HG03097 (cell line): ENCODE measurements around the gene SLC6A1.

Experiments used
- ATAC-seq: cut with Tn5 transposase; IDR thresholded peaks from one replicate; pipeline ENCODE4 v1.9.1; 2021; ENCODE audit not compliant: unreplicated experiment, low FRiP score

SLC6A1 gene

DNA sequence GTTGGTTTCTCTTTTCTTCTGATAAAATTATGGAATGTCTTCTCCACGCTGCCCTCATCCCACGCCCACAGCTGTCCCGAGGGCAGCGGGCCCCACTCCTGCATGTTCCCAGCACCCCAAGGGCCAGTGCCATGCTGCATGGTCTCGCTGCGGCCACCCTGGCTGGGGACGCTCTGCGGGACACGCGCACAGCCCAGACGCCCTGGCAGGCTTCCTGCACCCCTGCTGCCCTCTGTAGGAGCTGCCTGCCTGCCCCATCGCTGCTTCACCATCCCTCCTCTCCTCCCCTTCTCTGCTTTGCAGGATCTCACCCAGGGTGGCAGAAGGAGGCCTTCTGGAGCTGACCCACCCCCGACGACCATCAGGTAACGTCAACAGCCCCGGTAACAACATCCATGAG is 22.8 kb downstream of the SLC6A1 start:
- ATAC-seq = no peak

DNA sequence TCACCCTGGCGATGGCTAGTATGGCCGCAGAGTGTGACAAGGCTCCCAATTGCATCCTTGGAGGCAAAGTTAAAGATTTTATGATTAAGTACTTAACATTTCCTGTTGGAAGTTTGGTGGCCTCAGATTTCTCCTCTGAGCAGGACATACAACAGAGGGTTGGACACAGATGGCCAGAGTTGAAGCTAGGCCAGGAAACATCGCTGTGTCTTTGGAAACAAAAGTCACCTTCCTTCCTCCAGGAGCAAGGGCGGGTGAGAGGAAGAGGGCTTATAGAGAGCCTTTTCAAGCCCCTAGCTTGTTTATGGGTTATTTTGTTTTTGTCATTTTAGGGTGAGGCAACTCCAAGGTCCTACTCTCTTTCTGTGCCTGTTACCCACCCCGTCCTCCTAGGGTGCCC is 24.2 kb downstream of the SLC6A1 start:
- ATAC-seq = no peak

DNA sequence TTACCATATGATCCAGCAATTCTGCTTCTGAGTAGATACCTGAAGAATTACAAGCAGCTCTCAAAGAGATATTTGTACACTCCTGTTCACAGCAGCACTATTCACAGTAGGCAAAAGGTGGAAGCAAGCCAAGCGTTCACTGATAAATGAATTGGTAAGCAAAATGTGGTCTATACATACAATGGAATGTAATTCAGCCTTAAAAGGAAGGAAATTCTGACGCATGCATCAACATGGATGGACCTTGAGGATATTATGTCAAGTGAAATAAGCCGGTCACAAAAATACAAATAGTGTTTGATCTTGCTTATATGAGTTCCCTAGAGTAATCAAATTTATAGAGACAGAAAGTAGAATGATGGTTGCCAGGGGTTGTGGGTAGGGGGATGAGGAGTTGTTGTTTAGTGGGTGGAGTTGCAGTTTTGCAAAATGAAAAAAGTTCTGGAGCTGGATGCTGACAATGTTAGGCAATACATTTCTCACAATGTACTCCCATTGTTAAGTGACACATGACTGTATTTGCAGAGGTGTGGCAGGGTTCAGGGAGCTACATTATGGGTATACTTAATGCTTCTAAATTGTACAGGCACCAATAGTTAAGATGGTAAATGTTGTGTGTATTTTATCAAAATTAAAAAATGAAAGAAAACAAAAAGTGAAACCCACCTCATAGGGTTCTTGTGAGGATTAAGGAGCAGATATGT is 26.7 kb downstream of the SLC6A1 start:
- no peak for ATAC-seq

DNA sequence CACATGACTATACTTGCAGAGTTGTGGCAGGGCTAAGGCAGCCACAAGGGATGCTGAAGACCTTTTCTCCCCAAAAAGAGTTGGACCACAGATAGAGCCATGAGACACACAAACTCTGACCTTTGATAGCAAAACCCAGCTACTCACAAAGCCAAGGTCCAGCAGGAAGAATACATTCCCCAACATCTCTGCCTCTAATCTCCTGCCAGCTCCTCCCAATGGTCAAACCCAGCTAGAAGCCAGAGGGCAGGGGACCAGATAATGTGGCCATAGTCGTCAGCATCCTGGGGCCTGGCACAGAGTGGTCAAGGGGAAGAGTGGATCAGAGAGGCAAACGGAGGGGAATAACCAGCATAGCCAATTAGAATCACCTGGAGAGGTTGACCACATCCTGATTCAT is 28.2 kb downstream of the SLC6A1 start:
- ATAC-seq = no peak

DNA sequence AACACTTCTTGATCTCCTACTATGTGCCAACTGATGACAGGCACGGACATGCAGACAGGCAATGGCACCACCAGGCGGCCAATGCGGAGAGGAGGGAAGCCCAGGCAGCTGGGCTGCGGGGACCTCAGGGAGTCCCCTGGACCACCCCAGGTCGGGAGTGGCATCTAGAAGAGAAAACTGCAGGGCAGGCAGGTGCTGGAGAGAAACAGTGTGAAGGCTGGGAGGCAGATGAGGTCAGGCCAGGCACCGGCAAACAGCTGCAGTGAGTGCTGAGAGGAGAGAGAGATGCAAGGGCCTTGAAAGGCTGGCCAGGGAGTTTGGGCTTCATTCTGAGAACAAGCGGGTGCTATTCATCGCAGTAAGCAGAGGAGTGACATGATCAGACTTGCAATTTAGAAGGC is 29.1 kb downstream of the SLC6A1 start:
- ATAC-seq = no peak

DNA sequence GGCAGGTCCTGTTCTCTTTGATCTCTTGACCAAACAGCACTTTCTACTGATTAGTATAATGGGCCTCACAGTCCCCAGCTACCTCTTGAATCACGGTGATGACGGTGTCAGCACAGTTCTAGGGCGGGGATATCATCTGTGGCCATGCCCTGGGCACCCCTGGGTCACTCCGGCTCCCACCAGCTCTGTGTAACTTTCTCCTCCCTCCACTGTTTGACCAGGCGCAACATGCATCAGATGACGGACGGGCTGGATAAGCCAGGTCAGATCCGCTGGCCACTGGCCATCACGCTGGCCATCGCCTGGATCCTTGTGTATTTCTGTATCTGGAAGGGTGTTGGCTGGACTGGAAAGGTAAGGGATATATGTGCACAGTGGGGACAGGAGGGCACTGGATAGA is 29.6 kb downstream of the SLC6A1 start:
- ATAC-seq = no peak

DNA sequence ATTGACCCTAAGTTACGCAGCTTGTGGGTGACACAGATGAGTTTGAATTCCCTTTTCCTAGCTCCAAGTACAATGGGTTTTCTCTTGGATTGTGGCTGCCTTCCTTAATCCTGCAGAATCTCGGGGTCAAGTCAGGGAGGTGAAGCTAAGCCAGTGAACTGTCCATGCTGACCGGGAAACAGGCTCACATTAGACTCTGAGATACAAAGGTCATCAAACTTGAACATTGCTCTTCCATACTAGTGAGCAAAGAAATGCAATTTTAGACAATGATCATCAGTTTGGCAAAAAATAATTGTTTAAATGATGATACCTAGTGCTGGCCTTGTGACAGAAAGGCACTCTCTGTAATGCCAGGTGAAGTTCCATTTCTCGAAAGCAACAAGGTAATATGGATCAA is 31.6 kb downstream of the SLC6A1 start:
- ATAC-seq = no peak

DNA sequence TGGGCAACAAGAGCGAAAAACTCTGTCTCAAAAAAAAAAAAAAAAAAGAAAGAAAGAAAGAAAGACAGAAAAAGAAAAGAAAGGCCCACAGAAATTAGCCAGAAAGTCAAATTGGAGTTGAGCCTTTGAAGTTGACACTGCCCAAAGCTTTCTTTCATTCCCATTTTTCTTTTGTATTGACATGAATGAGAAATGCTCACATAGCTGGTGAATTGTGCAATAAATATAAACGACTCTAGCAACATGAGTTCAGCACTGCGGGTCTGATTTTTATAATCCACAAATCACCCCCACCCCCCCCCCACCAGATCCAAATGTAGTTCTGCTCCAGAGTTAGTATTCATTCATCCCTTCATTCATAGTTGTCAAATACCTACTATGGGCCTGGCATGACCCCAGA is 37.4 kb downstream of the SLC6A1 start:
- ATAC-seq = no peak

DNA sequence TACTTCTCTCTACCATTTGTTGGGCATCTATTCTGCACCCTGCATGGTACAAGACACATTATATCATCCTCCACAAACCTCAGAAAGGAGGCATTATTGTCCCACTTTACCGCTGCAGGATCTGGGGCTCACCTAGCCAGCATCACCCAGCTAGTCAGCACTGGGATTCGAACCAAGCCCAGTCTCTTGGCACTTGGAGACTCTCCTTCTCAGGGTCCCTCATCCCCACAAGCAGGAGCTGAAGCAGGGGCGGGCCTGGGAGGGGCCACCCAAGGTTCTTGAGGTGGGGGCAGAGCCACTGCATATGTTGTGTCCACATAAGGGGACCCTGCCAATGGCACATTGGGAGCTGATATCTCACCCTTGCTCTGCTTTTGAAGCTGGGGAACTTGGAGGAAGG is 41.3 kb downstream of the SLC6A1 start:
- no peak for ATAC-seq

DNA sequence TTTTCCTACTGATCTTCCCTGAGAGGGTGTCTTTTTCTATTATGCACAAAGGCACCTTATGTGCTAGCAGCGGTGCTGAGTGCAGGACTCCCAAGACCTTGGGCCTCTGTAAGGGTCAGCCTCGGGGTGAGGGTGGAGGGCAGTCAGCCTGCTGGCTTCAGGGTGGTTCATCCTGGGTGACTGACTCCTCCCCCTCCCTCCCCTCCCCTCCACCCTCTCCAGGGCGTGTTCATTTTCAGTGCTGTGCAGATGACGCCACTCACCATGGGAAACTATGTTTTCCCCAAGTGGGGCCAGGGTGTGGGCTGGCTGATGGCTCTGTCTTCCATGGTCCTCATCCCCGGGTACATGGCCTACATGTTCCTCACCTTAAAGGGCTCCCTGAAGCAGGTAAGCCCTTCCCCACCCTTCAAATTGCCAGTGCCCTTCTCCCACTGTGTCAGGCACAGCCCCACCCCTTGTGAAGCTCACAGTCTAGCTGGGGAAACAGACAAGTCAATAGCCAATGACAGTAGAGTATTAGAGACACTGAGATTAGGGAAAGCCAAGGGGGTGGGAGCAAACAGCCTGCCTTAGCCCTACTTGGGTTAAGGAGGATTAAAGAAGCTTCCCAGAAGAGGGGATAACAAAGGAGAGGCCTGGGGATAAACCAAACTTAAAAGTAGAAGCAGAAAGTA is 41.9 kb downstream of the SLC6A1 start:
- ATAC-seq = no peak

DNA sequence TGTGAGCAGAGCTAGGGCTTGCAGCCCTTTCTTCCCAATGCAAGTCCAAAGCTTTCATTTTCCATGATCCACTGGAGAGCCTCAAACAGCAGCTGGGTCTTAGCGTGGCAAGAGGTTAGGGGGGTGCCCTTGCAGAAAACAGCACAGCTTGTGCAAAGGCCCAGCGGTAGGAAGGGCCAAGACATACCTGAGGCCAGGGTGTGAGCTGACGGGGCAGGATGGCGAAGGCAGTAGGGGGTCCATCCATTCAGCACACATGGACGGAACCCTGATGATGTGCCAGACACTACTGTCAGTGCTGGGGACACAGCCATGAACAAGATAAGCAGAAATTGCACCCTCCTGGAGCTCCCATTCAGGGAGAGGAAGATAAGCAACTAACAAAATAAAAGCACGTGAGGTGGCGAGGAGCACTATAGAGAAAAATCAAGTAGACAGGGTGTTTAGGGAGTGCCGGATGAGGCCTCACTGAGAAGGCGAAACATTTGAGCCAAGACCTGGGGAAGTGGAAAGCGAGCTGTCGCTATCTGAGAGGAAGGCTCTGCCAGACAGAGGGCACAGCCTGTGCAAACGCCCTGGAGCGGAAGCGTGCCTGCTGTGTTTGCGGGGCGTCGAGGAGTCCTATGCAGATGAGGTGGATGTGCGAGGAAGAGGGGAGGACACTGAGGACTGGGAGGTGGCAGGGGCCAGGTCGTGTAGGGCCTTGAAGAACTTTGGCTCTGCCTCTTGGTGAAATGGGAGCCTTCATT is 43.4 kb downstream of the SLC6A1 start:
- ATAC-seq = no peak

DNA sequence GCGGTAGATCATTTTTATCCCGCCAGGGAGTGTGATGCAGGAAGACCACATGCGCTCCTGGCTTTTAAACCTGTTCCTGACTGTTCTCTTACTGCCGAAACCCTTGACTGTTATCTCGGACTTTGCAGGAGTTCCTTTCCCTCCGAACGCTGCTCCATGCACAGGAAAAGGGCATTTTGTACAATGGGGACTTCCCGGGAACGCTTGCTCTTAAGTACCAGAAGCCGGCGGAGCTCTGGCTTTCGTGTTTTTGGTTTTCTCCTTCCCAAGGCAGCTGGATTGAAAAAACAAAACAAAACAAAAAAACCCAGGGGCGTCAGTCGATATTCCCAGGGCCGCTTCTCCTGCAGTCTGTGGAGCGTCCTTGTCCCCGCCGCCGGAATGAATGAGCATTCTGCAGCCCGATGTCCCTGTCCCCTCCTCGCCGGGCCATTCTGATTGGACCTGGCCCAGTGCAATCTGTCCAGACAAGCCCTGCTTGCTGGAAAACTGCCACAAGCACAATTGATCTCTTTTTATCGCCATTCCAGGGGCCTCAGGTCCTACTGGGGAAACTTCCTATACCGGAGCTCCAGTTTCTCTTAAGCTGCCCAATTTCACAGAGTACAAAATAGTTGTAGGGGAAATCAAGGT is 44.8 kb downstream of the SLC6A1 start:
- ATAC-seq = no peak

DNA sequence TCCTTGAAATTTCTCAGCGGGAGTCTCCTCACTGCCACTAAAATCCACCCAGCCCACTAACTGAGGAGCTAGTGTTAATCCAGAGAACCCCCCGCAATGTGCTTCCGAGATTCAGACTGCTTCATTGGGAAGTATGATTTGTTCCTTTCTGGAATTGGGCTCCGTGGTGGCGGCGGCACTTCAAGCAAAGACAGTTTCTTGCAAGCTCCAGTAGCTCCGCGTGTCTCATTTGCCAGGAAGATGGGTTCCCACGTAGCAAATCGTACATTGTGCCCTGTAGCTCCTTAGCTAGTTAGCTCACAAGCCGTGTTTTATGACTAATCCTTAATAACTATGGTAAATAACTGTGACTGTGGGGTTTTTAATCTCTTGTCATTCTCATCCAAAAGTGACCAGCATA is 45.4 kb downstream of the SLC6A1 start:
- no peak for ATAC-seq

DNA sequence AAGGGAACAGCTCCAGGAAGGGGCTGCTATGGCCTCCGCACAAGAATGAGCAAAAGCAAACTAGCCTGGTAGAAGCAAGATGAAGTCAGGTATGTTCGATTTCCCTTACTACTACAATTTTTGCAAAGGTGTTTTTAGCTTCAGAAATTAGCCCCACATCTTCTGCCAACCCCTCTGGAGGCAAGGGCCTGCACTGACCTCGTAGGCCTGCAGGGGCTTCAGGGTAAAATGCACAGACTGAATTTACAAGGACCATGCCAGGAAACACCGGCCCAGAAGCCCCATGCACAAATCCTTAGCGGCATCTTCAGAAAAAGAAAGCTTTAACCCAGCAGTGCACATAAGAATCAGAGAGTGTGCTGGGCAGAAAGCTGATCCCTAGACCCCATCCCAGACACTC is 53.0 kb downstream of the SLC6A1 start:
- no peak for ATAC-seq

DNA sequence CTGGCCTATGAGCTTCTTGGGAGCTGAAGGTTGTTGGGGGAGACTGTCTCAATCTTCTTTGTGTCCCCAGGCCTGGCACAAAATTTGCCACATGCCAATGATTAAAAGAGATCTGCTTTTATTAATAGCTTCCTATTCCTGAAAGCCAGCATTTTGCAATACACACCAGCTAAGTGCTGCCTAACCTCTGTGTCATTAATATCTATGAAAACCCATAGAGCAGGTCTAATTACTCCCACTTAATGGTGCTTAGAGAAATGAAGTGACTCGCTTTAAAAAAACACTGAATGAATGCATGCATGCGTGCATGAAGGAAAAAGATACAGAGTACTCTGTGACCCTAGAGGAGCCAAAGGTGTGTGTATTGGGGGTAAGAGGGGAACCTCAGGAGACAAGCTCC is 55.0 kb downstream of the SLC6A1 start:
- ATAC-seq = no peak

DNA sequence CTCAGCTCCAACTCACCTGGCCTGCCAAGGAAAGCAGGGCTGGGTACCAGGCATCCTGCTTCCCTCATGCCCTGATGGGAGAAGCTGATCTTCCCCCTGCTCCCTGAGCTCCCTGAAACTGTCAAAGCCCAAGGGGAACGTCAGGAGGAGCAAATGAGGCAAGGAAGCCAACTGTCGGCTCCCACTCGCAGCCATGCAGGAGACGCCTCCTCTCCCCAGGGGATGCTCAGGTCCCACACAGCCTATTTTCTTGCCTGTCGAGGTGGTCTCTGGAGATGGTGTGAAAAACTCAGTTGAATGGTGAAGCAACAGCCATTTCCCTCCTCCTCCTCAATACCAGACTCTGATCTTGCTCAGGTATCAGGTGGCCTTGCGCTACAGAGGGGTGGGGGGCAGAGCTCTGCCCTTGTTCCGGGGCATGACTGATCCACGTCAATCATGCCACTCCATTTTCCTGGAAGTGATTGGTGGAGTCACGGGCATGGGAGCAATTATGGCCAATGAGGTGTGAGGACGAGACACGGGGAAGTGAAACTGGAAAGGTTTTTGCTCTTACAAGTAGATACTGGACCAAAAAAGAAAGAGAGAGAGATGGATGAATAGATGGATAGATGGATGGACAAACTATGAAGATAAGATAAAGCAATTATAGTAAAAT is 58.2 kb downstream of the SLC6A1 start:
- ATAC-seq = no peak

DNA sequence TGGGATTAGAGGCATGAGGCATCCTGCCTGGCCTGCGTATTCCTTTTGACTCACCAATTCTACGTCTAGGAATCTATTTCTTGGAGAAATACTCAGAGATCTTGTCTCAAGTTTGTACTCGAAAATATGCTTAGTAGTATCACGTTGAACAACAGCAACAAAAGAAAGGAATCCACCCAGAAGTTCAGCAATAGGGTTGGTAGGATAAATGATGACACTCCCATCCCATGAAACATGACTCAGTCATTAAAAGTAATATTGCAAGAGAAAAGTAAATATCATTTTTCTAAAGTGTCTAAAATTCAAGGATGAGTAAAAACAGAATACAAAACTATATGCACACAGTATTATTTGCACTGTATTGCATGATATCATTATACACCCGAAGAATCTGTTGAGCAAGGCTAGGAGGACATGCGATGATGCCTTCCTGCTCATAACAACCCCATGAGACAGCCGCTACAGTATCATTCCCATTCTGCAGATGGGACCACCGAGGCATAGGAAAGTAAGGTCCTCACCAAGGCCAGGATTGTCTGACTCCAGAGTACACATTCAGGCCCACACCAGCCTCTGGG is 61.5 kb downstream of the SLC6A1 start:
- ATAC-seq = no peak

DNA sequence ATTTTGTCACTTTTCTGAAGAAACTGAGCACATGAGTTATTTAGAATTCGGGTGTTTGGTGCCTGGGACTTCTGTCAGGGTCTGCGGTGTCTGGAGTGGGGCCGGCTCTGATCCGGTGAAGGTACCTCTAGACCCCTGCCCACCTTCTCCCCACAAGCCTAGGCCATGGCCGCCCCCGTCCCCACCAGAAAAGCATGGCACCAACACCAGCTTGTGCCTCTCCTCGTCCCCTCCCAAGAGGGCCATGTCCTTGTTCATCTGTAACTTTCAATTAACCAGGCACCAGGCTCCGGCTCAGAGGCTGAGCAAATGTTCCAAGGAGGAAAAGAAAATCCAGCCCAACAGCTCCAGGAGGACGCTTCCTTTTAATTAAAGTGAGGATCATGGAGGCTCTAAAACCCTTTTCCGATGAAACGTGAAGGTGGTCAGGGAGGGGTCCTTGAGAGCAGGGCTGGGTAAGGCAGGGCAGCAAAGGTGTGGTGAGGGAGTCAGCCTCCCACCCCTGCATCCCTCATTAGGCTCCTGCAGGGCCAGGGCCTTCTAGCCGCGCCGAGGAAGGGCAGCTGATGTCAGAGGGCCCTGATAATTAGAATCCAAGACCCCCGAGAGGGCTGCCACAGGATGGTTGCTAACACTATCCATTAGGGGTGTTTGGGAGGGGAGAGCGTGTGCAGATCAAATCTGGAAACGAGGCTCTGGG is 62.3 kb downstream of the SLC6A1 start:
- no peak for ATAC-seq

DNA sequence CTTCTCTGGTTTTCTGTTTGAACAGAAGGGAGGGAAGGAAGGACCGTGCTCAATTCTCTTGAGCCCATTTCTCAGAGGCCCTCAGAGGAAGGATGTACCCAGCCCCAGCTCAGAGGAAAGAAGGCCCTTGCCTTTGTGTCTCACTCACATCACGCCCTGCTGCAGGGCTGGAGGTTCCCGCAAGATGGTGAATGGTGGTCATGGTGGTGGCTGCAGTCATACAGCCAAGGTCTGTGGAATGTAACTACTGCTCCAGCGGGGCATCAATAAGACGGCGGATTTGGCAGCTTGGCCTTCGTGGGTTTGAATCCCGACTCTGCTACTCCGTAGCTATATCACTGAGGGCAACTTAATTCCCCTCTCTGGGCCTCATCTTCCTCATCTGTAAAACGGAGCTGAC is 62.9 kb downstream of the SLC6A1 start:
- no peak for ATAC-seq

DNA sequence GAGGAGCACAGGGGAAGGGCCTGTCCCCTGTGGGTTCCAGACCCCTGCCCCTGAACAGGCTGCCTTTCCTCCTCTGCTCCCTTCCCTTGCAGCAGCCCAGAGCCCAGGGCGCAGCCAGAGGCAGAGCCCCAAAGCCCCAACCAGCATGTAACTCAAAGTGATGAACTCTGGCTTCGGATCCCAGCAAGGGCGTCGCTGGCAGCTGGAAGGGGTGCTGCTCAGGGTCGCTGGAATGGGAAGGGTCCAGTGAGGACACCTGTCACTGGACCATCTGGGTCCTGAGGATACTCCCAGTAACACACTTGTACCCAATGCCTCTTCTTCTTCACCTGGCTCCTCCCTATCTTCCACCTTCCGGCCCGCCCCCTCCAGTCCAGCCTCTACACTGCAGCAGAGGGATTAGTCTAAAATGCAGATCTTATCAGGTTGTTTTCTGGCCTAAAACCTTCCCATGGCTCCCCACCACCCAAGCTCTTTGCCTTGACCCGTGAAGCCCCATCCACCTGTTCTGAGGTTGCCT is 64.0 kb downstream of the SLC6A1 start:
- no peak for ATAC-seq
